ENCODE results near the gene DHRS7B.
A peak's percentile ranks its signal among the peaks of the same experiment; 100 is the strongest.

DHRS7B gene

GRCh38 chr17:21089145-21089544 is 37.6 kb upstream of the DHRS7B start:
- TF ChIP-seq, protein P1, sequence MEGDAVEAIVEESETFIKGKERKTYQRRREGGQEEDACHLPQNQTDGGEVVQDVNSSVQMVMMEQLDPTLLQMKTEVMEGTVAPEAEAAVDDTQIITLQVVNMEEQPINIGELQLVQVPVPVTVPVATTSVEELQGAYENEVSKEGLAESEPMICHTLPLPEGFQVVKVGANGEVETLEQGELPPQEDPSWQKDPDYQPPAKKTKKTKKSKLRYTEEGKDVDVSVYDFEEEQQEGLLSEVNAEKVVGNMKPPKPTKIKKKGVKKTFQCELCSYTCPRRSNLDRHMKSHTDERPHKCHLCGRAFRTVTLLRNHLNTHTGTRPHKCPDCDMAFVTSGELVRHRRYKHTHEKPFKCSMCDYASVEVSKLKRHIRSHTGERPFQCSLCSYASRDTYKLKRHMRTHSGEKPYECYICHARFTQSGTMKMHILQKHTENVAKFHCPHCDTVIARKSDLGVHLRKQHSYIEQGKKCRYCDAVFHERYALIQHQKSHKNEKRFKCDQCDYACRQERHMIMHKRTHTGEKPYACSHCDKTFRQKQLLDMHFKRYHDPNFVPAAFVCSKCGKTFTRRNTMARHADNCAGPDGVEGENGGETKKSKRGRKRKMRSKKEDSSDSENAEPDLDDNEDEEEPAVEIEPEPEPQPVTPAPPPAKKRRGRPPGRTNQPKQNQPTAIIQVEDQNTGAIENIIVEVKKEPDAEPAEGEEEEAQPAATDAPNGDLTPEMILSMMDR (IDR thresholded peaks at IDR 0.05; ENCODE audit: extremely low read depth, missing control alignments), result no peak
- no peak for DNase-seq (ENCODE audit: low spot score)

- TF ChIP-seq, protein P1 (IDR thresholded peaks at IDR 0.05; ENCODE audit: extremely low read depth, missing control alignments), result no peak
- peak; percentile 70 for DNase-seq (ENCODE audit: low spot score)
These were observed 36.5 kb upstream of the DHRS7B start for GRCh38 chr17:21089933-21090901.

- DNase-seq (ENCODE audit: low spot score), result no peak
- TF ChIP-seq, protein P1 (IDR thresholded peaks at IDR 0.05; ENCODE audit: extremely low read depth, missing control alignments), result no peak
These were observed 35.7 kb upstream of the DHRS7B start for GRCh38 chr17:21090902-21091618.

DNA sequence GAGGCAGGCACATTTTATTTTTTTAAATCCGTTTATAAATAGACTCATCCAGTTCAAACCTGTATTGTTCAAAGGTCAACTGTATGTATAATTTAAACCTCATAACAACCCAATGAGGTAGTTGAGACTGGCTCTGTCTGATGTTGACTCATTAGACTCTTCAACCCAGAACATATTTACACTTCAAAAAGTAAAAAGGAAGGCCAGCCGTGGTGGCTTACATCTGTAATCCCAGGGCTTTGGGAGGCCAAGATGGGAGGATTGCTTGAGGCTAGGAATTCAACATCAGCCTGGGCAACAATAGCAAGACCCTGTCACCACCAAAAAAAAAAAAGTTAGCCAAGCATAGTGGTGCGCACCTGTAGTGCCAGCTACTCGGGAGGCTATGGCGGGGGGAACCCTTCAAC is 32.5 kb upstream of the DHRS7B start:
- DNase-seq (ENCODE audit: low spot score), result no peak
- TF ChIP-seq, protein P1 (IDR thresholded peaks at IDR 0.05; ENCODE audit: extremely low read depth, missing control alignments), result no peak

DNA sequence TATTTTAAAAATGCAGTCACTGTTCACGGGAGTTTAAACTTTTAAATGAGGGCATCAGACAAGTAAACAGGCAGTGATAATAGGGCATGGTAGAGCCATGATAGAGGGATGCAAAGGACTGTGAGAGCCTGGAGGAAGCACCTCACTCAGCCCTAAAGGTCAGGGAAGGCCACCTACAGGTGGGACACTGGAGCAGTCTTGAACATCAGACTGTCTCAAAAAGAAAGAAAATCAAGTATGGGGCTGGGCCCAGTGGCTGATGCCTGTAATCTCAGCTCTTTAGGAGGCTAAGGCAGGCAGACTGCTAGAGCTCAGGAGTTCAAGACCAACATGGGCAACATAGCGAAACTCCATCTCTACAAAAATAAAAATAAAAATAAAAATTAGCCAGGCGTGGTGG is 31.0 kb upstream of the DHRS7B start:
- TF ChIP-seq, protein P1 (IDR thresholded peaks at IDR 0.05; ENCODE audit: extremely low read depth, missing control alignments), result no peak
- no peak for DNase-seq (ENCODE audit: low spot score)

GRCh38 chr17:21096874-21097273 is 29.9 kb upstream of the DHRS7B start:
- no peak for DNase-seq (ENCODE audit: low spot score)
- TF ChIP-seq, protein P1 (IDR thresholded peaks at IDR 0.05; ENCODE audit: extremely low read depth, missing control alignments), result no peak

All from GM20000 (cell line).